ENCODE measurements around the gene MTHFD1. TPM values are rescaled to one million over a fixed set of nuclear protein-coding genes. Genes with fewer than 3 reads are reported as not detected.

Gene MTHFD1
- polyA plus RNA-seq, 1 of the 3 experiments (the other 2 are of a cell fraction) = 31.0 TPM

GRCh38 chr14:64450255-64450654 is 62.1 kb downstream of the MTHFD1 start:
- DNase-seq = no peak
- Histone ChIP-seq H3K79me2 (ENCODE audit: insufficient read depth) (no peaks in the 10 kb centered on the region), H2AFZ (ENCODE audit: low read depth) (no peak overlapping the region), H3K9me2 (no peaks in the 10 kb centered on the region), H4K20me1 (ENCODE audit: insufficient read depth) (no peaks in the 10 kb centered on the region), H3K4me1 (ENCODE audit: control insufficient read depth in 1 of 2, insufficient read depth in 2 of 2, low read depth in 1 of 2, low read length in 1 of 2) (peaks cover 7 to 10% of the 10 kb centered on the region in 2 experiments; a peak in 3 of 4 replicates), H3K9me3 (no peaks in the 10 kb centered on the region), H3K4me3 (ENCODE audit: low read depth in 2 of 2, low read length in 1 of 2) (no peak overlapping the region), H3K36me3 (replicated peaks in 1 of 2; ENCODE audit: control insufficient read depth in 1 of 2, insufficient read depth in 2 of 2, low read length in 1 of 2) (peaks cover 17 to 30% of the 10 kb centered on the region in 2 experiments), H3F3A (replicated peaks; ENCODE audit: insufficient read depth) (peaks cover 9% of the 10 kb centered on the region), H3K4me2 (no peak overlapping the region), H3K27ac (ENCODE audit: low read depth in 2 of 2, low read length in 1 of 2) (no peak overlapping the region), H3K9ac (no peak overlapping the region), H3K27me3 (ENCODE audit: insufficient read depth) (no peaks in the 10 kb centered on the region)
- ChIA-PET POLR2A (no interaction called here), CTCF (interaction anchor here (3.3 kb wide), 1 partner anchor 20 kb away, joined by 19 read pairs; no protein-coding TSS in a partner anchor)
- 93% methylated on average over 2 of the region's 2 CpGs for WGBS (ENCODE audit: low lambda C conversion rate)
- TF ChIP-seq ELF1 (IDR thresholded peaks at IDR 0.05) (no peak), EZH2phosphoT487 (IDR thresholded peaks at IDR 0.05; ENCODE audit: borderline replicate concordance, low read depth) (no peak), TEAD4 (IDR thresholded peaks at IDR 0.05; ENCODE audit: borderline replicate concordance, insufficient read depth) (no peak), GABPA (IDR thresholded peaks at IDR 0.05; ENCODE audit: low read depth) (no peak), RCOR1 (IDR thresholded peaks at IDR 0.05; ENCODE audit: low read length) (no peak), RAD21 (IDR thresholded peaks at IDR 0.05; ENCODE audit: low read length) (no peak), GATA2 (CRISPR knock-in tag; IDR thresholded peaks at IDR 0.05) (no peak), SMC3 (IDR thresholded peaks at IDR 0.05; ENCODE audit: low read depth, low read length) (no peak), USF2 (IDR thresholded peaks at IDR 0.05; ENCODE audit: borderline replicate concordance, low read depth, low read length) (no peak), CHD2 (IDR thresholded peaks at IDR 0.05; ENCODE audit: low read length, partially characterized antibody) (no peak), YY1 (IDR thresholded peaks at IDR 0.05; ENCODE audit: low read depth) (no peak), MAX (IDR thresholded peaks at IDR 0.05; ENCODE audit: low read depth) (no peak), FOXM1 (IDR thresholded peaks at IDR 0.05; ENCODE audit: low read depth) (no peak), JUND (IDR thresholded peaks at IDR 0.05) (no peak), NFIC (IDR thresholded peaks at IDR 0.05; ENCODE audit: borderline replicate concordance) (no peak)
- TF ChIP-seq, protein P1, sequence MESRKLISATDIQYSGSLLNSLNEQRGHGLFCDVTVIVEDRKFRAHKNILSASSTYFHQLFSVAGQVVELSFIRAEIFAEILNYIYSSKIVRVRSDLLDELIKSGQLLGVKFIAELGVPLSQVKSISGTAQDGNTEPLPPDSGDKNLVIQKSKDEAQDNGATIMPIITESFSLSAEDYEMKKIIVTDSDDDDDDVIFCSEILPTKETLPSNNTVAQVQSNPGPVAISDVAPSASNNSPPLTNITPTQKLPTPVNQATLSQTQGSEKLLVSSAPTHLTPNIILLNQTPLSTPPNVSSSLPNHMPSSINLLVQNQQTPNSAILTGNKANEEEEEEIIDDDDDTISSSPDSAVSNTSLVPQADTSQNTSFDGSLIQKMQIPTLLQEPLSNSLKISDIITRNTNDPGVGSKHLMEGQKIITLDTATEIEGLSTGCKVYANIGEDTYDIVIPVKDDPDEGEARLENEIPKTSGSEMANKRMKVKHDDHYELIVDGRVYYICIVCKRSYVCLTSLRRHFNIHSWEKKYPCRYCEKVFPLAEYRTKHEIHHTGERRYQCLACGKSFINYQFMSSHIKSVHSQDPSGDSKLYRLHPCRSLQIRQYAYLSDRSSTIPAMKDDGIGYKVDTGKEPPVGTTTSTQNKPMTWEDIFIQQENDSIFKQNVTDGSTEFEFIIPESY (IDR thresholded peaks at IDR 0.05; ENCODE audit: borderline replicate concordance, low read depth) = no peak
- TF ChIP-seq, protein P2, sequence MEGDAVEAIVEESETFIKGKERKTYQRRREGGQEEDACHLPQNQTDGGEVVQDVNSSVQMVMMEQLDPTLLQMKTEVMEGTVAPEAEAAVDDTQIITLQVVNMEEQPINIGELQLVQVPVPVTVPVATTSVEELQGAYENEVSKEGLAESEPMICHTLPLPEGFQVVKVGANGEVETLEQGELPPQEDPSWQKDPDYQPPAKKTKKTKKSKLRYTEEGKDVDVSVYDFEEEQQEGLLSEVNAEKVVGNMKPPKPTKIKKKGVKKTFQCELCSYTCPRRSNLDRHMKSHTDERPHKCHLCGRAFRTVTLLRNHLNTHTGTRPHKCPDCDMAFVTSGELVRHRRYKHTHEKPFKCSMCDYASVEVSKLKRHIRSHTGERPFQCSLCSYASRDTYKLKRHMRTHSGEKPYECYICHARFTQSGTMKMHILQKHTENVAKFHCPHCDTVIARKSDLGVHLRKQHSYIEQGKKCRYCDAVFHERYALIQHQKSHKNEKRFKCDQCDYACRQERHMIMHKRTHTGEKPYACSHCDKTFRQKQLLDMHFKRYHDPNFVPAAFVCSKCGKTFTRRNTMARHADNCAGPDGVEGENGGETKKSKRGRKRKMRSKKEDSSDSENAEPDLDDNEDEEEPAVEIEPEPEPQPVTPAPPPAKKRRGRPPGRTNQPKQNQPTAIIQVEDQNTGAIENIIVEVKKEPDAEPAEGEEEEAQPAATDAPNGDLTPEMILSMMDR (IDR thresholded peaks at IDR 0.05) = no peak

All from SK-N-SH (cell line).